K562 treated with DMSO at 1 percent for 48 hours (cell line): ENCODE data around the gene ARL13B. TPM values are rescaled to one million over a fixed set of nuclear protein-coding genes. Genes with fewer than 3 reads are reported as not detected.

Source experiments
- total RNA-seq: library from RNA; unstranded; fragments of 300-600 nt; gene quantifications from 2 replicates; pipeline ENCODE4 v1.2.3, GENCODE V29; 2022; ENCODE audit warnings: low replicate concordance; ENCODE audit errors: extremely low read depth

Gene ARL13B
- total RNA-seq, result not detected in 2 replicates

DNA sequence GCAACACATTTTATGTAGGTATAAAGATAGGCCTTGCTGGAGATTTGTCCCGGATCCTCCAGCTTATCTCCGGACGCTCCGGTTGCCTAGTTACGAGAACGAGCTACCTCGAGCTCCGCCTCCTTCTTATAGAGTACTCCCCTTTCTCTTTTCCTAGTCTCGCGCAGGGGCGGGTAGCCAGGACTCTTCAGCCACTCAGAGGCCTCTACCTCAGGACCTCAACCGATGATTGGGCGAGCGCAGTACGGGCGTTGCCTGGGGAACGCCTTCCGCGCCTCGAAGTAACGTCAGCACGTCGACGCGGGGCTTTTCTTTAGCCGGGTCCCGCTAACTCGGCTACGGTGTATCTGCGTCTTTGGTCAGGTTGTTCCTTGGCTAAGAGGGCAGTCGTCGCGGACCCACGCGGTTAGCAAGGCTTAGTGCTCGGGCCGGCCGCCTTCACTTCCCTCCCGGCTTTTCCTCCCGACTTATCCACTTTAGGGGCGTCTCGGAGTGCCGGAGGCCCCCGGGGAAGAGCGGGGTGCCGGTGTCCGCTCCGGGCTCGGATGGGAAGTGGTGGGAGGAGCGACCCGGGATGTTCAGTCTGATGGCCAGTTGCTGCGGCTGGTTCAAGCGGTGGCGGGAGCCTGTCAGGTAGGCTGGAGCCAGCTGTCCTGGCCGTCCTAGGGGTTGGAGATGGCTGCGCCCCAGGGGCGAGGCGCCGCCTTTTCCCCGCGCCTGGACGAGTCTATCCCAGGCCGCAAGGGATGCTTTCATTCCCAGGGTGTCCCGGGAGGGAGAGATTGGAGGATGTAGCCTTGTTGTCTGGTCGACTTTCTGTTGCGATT is at the start of gene ARL13B:
ARL13B (plus strand) TSS at position 306 of the 827 bp plus-strand sequence; CDS start at position 575, 269 bp downstream.

DNA sequence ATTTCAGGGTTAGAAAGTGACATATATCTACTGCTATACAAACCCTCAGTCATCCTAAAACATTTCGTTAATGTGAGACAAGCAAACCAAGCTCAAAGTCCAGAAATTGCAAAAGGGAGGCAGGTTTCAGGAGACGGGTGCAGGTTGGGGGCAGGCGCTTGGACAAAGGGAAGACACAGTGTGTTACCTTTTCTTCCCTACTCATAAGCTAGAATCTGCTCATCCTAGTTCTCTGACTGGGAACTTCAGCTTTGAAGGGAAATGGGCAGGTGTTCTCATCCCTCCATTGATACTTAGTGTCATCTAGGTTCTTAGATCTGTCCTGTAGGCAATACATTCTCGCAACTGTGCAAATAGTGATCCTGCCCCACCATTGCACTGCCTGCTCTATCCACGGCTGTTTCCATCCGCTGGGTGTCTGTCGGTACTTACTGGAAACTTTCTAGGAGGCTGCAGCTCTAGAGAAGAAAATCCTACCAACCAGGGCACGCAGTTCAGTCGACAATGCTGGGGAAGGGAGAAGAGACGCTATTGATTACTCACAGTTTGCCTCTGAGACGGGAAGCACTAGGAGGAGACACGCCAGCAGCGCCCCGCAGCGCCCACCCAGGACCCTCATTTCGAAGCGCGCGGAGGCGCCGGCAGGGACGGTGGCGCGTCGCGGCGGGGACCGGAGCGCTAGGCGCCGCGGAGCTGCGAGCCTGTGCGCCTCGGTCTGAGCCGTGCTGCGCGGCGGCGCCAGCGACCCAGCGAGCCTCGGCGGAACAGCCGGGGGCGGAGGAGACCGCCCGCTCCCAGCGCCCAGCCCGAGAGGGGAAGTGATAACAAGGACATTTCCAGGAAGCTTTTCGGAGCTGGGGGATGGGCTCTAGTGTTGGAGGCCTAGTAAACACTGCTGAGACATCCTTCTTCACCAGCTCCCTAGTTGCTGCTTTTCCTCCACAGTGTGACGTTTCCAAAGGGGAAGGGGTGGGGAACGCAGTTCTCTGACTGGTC is 6.5 kb upstream of the ARL13B start, which contains the start of gene PROS1:
PROS1 (minus strand) TSS at position 766 of the 996 bp plus-strand sequence; CDS start at position 619, 147 bp downstream.

DNA sequence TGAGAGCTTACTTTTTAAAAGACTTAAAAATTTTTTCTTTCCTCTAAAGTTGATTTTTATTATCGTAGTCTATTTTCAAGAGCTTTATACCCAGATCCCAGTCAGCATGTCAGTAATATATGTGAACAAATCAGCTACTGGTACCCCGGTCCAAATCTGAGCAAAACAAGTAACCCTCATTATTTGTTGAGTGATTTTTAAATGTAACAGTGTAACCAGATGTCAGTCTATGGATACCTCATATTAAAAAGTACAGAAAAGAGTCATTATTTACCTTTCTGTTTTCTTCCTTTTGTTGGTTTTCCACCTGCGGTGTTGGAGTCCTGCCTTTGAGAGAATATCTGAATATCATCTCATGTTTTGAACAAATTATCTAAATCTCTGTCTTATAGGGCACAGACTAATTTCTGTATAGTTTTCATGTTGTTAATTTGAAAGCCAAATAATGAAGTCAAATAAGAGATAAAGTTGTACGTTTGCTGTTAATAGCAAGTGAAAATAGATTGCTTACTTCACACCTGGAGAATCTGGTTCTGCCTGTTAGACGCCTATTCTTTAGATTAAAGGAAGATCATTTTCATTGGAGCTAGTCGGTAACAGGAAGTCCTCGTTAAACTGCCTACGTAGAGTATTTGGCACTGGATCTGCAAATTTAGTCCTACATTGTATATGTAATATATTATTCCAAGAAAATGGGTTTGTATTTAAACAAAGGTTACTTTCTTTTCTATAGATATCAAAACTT is 48.3 kb downstream of the ARL13B start, which contains the start of gene STX19:
STX19 (minus strand) TSS at position 505 of the 745 bp plus-strand sequence. CDS start 13,328 bp downstream, outside the sequence.

DNA sequence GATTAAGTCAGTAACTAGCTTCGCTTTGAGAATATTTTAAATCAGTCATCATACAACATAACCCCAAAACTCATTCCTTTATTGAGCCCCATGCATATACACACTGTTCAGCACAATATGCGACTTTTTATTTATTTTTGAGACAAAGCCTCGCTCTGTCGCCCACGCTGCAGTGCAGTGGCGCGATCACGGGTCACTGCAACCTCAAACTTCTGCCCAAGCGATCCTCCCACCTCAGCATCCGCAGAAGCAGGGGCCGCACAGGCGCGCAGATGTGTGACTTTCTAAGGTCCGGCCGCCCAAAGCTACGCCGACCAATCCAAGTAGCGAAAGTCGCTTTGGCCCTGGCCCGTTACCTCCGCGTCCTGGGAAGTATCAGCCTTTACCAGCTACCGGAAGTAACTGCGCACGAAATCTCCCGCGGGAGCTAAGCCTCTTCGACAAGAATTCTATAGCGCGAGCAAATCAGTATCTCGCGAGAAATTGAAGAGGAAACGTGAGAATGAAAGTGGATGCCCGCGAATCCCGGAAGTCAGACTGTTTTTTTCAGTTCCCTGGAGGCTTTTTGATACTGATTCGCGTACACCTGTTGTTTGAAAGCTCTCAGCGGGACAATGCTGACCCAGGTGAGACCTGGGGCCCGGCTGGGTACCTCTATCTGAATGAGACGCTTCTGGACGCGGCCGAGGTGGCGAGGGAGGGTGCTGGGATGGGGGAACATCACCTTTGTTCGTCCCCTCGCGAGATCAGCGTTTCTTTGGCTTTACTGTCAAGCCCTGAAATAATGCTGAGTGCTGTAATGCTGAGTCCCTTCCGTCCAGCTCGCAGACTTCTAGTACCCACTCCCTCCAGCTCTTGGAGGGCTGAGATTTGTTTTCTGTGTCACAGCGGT is 82.8 kb downstream of the ARL13B start, which contains the start of the genes DHFR2 and NSUN3:
DHFR2 (minus strand) TSS at position 404 of the 892 bp plus-strand sequence. CDS start 1,405 bp downstream, outside the sequence.
NSUN3 (plus strand) TSS at position 549 of the 892 bp plus-strand sequence; CDS start at position 615, 66 bp downstream.

Other genes with a start within 250 kb of the ARL13B start
- gene PROS1, start 6.3 kb upstream of the ARL13B start, total RNA-seq, result not detected in 2 replicates
- gene STX19, start 48.4 kb downstream of the ARL13B start, total RNA-seq, result not detected in 2 replicates
- not detected in 2 replicates for gene DHFR2, start 82.8 kb downstream of the ARL13B start, total RNA-seq
- not detected in 2 replicates for gene NSUN3, start 82.9 kb downstream of the ARL13B start, total RNA-seq